GM18907 (cell line): ENCODE data around the gene ELK3.

ENCODE experiments used
- ATAC-seq: cut with Tn5 transposase; IDR thresholded peaks from one replicate; pipeline ENCODE4 v1.9.1; 2021; ENCODE audit warnings: mild to moderate bottlenecking, moderate library complexity; ENCODE audit not compliant: unreplicated experiment

Gene ELK3

DNA sequence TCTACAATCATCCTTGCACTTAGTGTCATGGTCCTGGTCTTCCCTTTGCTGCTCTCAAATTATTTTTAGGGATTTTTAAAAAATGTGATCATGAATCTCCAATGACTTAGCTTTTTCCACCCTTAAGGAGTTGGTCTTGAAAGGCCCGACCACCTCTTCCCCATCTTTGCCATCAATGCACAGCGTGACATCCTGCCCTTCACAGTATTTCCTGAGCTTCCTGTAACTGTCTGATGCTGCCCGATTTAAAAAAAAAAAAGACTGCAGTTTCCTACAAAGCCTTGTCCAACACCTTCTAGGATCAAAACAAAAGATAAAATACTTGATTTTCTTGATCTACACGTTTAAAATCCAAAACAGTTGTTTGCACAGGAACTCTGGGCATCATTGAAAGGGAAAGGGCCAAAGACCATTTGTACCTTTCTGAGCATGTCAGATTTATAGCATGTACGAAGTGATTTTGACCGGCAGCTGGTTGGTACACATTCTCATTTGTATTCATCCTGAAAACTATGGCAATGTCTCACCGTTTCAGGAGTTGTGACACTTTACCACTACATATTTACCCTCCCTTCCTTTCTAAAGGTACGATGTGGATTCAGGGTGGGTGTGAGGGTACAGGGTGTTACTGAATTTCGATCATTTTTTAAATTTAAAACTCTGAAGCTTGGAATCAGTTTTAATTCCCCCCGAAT is 7.4 kb upstream of the ELK3 start:
- ATAC-seq, result no peak

DNA sequence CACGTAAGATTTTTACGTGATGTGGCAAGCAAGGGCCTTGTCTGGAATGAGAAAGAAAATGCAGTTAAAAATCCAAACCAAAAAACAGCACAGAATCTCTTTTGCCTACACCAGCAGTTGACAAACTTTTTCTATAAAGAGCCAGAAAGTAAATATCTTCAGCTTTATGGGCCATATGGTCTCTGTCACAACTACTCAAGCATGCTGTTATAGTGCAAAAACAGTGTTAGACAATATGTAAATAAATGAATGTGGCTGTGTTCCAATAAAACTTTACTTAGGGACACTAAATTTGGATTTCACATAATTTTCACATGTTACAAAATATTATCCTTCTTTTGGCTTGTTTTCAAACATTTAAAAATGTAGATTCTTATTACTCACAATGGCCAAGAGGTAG is 6.2 kb upstream of the ELK3 start:
- no peak for ATAC-seq

DNA sequence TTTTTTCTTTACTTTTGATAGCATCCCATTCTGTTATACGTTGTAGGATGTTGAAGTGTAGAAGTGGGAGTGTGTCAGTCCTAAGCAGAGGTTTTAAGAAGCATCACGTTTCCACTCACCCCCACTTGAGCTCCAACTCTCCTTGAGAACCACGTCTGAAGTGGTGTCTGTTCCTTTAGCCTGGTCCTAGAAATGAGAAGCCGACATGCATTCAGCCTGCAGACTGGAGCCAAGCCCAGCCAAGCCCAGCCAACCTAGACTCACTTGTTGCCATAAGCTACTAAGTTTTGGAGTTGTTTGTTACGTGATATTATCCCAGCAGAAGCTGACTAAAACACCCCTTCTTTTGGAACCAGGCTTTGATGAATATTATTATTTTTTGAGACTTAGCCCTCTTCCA is 4.4 kb upstream of the ELK3 start:
- no peak for ATAC-seq

DNA sequence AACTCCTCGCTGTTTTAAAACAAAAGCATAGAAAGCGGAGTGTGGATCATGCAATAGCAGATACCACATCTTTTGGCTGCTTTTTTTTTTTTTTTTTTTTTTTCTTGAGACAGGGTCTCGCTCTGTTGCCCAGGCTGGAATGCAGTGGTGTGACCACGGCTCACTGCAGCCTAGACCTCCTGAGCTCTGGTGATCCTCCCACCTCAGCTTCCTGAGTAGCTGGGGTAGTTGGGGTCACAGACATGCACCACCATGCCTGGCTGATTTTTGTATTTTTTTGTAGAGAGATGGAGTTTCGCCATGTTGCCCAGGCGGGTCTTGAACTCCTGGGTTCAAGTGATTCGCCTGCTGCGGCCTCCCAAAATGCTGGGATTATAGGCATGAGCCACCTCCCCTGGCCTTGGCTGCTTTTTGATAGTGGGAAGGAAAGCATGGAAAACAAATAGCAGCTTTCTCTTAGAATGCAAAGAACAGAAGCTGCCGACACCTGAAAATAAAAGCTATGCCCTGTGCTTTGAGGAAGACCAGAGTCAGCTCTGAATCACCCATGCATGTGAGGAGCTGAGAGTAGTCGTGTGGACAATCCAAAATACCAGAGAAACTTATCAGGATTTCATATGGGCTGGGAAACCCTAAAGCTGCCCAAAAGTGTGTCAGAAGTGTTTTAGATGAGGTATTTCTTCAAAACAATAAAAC is 3.6 kb upstream of the ELK3 start:
- ATAC-seq, result no peak

DNA sequence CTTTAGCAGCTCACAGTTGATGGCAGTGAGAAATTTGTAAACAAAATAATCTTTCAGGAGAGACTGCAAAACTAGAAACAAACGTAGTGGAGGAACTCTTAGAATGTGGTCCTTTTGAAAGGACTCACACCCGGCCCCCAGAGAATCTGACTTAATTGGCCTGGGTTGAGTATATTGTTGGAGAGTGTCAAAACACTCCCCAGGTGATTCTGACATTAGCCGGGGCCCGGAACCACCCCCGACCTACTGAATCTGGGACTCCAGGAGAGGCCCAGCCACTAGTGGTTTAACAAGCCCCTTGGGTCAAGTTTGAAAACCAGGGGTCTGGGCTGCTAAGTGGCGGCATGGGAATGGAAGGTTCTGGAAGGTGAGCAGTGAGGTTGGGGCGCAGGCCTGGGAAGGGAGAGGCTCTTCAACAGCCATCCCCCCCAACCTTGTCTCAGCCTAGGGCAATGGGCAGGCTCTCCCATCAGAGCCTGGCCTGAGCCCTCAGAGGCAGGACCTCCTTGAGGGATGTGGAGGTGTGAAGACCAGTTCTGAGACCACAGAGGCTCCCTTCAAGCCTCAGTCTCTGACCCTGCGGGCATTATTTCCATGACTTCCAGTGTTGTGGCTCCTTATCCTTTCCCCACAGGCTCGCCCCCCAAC is 1.1 kb upstream of the ELK3 start:
- no peak for ATAC-seq

DNA sequence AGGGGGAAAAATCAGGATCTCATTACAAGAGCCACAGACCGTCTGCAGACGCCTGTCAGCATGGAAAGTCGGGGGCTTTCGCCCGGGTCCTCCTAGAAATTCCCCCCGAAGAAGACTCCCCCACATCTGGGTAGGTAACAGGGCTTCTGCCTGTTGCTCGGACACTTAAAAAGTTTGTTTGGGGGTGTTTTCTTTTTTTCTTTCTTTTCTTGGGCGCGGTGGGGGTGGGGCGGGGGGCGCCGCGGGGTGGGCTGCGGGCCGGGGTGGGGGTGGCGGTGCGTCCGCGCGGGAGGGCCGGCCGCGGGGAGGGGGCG is 358 bp downstream of the ELK3 start:
- no peak for ATAC-seq

DNA sequence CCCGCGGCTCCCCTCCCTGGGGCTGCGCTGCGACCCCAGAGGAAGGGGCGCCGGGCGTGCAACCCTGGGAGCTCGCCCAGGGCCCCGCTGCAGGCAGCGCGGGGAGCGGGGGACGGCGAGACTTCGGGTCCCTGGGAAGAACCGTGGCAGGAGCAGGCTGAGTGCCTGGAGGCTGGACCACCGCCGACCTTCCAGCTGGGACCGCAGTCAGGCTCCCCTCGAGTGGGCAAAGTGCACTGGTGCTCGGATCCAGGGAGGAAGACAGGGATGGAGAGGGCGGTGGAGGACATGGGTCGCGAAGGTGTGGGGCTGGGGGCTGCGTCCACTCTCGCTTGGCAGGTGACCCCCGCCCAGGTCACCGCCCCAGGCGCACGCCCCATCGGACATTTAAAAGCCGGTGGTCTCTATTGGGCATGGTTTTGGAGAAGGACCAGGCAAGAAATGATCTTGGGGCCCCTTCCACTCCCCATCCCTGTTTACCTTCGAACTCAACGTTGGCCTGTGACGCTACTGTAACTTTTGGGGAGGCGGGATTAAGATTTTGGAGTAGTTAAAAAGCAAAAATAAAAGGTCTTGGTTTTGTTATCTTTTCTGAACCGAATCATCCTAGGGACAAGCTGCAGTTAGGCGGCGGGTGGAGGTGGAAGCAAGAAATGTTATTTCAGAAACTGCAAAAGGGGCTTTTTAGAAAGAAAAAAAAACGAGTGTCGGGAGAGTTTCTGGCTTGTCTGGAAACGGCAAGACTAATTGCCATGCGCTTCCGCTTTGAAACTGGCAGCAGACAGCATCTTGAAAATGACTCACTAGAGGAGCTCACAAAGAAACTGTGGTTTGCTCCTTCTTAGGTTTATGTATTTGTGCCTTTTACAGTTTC is 1.0 kb downstream of the ELK3 start:
- ATAC-seq, result peak; percentile 78

DNA sequence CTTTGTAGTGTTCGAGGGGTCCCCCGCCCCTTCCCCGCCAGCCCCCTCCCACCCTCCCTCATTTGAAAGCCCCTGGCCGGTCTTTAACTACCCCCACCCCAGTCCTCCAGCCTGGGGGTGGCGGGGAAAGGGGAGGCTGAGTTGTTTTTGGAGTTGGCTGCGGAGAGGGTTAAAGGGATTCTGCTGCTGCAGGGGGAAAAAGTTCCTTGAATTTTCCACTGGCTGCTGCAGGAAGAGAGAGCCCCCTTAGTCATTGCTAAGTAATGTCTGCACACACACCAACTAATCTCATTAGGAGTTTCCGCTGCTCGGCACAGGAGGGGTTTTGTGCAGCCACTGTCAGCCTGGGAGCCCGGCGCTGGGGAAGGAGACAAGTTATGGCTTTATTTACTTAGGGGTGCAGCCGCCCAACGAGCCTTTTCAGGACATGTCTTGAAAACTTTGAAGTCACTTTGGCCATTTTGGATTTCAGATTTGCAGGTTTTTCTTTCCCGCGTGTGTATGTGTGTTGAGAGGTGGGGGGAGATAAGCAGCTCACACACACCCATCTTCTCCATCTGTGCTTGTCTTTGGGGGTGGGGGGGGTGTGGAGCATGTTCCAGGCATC is 1.8 kb downstream of the ELK3 start:
- ATAC-seq, result no peak

DNA sequence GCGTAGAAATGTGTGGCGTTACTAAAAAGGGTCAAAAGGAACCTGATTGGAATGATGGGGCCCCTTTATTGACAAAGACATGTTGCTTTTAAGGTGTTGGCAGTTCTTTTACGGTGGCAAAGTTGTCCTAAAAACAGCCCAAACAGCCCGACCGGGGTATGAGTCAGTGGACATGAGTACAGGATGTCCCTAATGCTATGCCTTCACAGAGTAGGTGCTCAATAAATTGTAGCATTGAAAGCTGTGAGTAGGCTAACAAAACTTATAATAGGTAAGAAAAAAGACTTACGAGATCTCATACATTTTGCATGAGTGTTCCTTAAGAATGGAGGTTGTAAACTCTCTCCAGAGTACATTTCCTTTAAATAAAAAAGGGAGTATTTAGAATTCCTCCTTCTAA is 2.6 kb downstream of the ELK3 start:
- no peak for ATAC-seq

DNA sequence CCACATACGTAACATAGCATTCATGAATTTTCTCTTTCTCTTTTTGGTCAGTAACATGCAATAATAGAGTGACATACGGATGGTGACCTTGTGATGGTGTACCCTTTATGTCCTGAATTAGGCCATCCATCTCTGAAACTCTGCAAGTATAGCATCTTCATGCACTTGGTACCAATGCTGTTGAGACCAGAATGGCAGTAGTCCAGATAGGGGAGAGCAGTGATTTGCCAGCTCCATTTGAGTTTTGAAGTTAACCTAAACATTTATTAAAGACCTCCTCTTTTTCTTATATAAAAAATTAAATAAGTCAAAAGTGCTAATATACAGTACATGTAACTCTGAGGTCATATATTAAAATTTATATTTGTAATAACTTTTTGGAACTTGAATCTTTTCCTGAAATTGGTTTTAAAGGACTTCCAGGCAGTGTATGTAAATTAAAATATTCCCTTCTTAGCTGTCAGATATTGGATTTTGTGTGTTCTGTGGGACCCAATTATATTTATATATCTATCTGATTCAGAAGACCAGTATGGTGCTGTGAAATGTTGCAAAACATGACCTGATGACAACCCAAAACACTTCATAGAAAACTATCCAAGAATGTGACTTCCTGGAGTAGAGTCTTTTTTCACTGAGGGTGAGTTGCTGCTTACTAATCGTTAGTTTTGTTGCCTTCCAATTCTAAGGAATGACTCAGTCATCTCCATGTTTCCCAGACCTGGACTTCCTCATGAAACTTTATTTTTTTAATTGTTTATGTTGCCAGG is 3.5 kb downstream of the ELK3 start:
- no peak for ATAC-seq

DNA sequence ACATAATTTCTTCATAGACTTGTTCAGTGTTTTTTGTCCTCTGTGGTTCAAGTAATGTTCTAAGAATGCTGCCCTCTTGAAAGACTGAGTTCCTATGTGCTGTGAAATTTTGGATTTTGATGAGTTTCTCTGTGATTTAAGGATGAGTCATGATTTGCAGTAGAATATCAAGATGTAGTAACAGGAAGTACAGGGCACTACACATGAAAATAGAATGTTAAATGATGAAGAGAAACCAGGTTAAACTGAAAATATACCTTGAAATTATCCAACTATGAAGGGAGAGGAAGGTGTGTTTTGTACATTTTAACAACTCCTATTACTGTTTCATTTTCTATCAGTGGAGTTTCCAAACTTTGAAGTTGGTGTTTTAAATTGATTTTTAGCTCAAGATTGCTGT is 4.8 kb downstream of the ELK3 start:
- no peak for ATAC-seq

DNA sequence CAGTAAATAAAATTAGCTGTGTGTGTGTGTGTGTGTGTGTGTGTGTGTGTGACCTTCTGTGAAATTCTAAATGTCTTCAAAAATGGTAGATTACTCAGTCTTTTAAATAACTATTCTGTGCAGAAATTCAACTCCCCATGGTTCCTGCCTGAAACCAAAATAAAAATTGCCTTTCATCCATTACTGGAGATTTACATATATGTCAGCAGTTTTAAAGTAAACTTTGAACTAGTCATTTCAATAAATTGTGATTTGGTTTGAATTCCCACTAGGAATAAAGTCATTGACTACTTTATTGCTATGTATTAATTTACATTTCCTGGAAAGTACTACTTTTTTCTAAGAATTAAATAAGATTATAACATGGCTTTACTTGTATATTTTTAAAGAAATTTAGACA is 5.3 kb downstream of the ELK3 start:
- ATAC-seq, result no peak

DNA sequence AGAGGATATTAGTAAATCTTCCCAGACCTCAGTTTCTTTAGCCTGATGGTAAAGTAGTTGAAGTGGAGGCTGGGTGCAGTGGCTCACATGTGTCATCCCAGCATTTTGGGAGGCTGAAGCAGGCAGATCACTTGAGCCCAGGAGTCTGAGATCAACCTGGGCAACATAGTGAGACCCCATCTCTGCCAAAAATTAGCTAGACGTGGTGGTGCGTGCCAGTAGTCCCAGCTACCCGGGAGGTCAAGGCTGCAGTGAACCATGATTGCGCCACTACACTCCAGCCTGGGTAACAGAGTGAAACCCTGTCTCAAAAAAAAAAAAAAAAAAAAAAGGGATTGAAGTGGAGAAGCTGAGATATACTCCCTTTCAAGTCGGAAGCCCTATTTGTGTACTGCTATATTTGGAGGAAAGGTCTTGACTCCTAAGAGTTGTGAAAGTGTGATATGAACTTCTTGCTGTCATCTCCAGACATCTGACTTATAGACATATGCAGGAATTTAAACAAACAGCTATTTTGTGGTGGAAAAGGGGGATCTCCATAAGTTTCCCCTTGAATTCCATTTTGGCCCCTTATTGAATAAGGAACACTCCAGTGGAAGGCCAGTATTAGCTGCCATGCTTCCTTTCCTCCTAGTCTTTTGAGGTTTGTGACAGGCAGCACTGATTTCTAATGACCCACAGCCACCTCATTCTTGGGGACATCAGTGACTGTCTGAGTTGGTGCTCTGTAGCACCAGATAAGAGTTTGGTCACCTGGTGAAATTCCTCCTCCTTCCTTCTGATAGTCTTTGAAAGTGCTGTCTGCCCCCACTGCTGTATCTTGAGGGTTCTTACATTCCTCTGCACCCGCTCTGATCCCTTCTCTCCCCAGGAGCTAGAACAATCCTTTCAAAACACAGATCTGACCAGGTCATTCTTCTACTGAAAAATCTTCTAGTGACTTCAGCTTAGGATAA is 7.4 kb downstream of the ELK3 start:
- ATAC-seq, result no peak

DNA sequence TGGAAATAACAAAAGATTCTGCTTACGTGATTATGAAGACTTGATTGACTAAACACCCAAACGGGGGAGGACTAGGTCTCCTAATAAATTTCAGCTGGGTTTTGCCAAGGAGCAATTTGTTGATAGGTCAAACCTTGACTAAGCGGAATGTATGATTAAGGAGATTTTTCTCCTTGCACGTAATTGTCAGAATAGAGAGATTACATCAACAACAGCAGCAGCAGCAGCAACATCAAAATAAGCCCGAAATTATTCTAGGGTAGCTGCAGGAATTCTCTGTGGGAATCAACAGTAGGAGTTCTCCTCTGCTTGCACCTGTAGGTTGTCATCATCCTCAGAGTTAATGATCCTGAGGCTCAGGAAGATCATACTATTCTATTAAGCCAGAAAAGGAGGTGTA is 10.2 kb downstream of the ELK3 start:
- ATAC-seq, result no peak

DNA sequence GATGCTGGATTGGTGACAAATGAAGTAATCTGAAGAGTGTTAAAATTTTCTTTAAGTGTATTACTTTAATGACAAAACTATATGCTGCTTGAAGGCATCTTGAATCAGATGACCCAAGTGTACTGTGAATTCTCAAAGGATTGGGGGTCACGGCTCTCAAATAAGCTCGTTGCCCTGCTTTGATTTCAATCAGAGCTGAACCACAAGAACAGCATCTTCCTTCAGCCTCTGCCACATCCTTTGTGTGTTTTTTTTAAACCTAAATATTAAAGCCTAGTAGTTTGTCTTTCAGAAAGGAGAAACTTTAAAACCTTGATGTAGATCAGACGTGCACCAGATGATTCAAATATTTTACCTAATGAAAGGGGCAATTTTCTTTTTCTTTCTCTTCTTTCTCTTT is 11.7 kb downstream of the ELK3 start:
- no peak for ATAC-seq

DNA sequence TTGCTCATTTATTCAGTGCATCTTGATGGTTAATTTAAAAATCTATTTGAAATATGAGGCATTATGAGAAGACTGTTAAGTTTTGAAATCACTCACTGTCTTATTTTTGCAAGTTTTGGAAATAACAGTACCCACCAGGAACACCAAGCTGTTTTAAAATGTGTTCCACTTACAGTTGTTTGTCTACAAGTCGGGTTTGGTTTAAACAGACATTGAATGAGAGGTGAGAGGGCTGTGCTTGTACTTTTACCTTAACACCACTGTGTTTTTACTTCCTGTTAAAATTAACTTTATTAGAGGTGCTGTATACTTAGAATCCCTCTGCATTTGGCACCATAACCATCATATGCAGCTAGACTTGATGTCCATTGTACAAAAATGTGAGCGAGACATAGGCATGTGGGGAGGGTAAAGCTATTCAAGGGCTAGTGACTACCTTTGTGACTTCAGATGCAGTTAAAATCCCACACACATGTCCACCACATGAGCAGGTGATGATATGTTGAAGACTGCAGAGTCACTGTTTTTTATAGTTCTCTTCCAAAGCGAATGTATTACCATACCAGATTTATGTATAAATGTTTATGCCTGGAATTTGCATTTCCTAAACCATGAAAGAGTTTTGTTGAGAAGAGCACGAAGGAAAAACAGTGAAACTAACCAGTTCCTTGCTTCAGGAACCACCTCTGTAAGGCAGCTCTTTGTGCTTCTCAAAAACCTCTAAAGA is 12.9 kb downstream of the ELK3 start:
- ATAC-seq, result no peak

DNA sequence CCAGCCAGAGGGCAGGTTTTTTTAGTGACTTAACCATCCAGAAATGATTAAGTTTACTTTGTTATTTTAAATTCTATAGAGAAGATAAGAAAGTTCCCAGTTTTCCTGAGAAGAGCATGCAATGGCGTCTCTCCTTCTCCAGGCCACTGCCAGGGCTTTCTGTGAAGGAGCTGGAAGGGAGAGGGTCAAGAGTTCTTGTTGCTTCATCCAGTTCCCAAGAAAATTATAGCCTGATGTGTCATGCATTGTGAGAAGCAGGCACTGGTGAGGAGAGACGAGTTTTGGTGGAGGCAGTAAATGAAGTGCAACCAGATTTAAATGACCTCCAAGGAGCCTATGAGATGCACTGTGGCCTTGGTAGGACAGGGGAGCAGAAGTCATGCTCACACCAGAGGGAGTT is 14.2 kb downstream of the ELK3 start:
- ATAC-seq, result no peak

DNA sequence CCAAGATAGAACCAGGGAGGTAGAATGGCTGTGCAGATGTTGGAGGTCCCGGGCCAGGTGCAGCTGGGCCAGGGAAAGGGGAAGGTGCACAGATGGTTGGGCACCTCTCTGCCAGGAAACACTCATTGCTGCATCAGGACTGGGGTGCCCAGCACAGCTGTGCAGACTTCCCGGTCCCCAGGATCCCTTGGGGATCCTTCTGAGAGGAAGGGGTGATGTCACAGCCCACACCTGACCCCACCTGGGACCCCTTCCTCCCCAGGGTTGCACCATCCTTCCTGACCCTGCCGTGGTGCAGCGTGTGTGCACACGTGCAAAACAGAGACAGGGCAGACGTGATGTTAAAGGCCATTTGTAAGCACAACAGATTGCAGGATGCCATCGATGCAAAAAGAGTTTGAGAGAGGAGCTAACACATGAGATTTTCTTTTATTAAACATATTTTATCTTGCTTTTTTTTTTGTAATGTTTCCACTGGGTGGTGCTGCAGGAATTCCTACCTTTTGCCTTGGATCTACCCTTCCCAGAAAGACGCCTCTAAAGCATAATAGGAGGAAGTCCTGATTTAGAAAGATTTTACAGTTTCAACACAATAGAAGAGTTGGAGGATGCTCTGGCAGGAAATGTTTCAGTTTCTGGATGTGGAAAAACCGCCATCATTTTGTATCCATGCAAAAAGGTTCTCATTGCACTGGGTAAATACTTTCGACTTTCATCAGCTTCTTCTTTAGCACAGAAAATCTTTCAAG is 14.8 kb downstream of the ELK3 start:
- no peak for ATAC-seq
